ENCODE results near the gene PANX1.

- TF ChIP-seq CTCF (IDR thresholded peaks at IDR 0.05; ENCODE audit: insufficient read depth, low read depth, low read length) = no peak
- no peak for TF ChIP-seq EZH2 (IDR thresholded peaks at IDR 0.05; ENCODE audit: insufficient read depth, low read length)
These were observed 37.5 kb upstream of the PANX1 start for GRCh38 chr11:94091091-94091490.

Measured in astrocyte (in vitro differentiated cells and primary cell).